GM23248 (cell line): ENCODE results near the gene LAMA2.

Experiments used
- EZH2 ChIP-seq: fragments of 200-600 bp; sonication (generic); IDR thresholded peaks from 2 replicates; pipeline ENCODE4 v1.6.1; 2018; ENCODE audit warnings: antibody characterized with exemption, mild to moderate bottlenecking; ENCODE audit not compliant: insufficient read depth, poor library complexity, severe bottlenecking
- EZH2phosphoT487 ChIP-seq: fragments of 200-600 bp; sonication (generic); IDR thresholded peaks from 2 replicates; pipeline ENCODE4 v1.6.1; 2018; ENCODE audit warnings: antibody characterized with exemption, moderate library complexity, mild to moderate bottlenecking, low read depth; ENCODE audit not compliant: insufficient read depth

GRCh38 chr6:129312880-129313279 is 429.9 kb downstream of the LAMA2 start:
- no peak for TF ChIP-seq EZH2
- no peak for TF ChIP-seq EZH2phosphoT487
